Common myeloid progenitor, CD34-positive (primary cell): ENCODE measurements around the gene NCAPH2.

Experiments used
- CTCF ChIA-PET: fragments of 350-600 bp; sonication (Branson Sonifier 250); formaldehyde crosslinking; loops from one replicate; lab custom pipeline; 2021; ENCODE audit warnings: antibody characterized with exemption; lab: Charles Lee
- POLR2A ChIA-PET: fragments of 350-600 bp; sonication (Branson Sonifier 250); formaldehyde crosslinking; loops from one replicate; lab custom pipeline; 2021; ENCODE audit warnings: antibody characterized with exemption; lab: Charles Lee
- DNase-seq, 3 donors: peaks; one replicate each; pipeline versions ENCODE4 v3.0.0 to v3.0.0-alpha.2; 2013
- H3K27ac ChIP-seq, 2 experiments: 1 replicate in 1 of 2; 2 replicates in 1 of 2; pipeline ENCODE4 v1.7.0; 2013; ENCODE audit warnings: inconsistent platforms in 2 of 2, low read length in 2 of 2, mild to moderate bottlenecking in 2 of 2, low read depth in 1 of 2, moderate library complexity in 1 of 2; ENCODE audit not compliant: severe bottlenecking in 2 of 2, insufficient read depth in 1 of 2, poor library complexity in 1 of 2
- H3K27me3 ChIP-seq, 5 experiments: replicated peaks in 2 of 5; 1 replicate in 3 of 5; 2 replicates in 2 of 5; pipeline versions ENCODE4 v1.6.1 to v1.7.0; 2013; ENCODE audit warnings: low read length in 4 of 5, mild to moderate bottlenecking in 2 of 5, moderate library complexity in 2 of 5, inconsistent platforms in 1 of 5; ENCODE audit not compliant: insufficient read depth in 5 of 5, control insufficient read depth in 4 of 5
- H3K36me3 ChIP-seq, 4 experiments: 1 replicate in 2 of 4; 2 replicates in 2 of 4; pipeline versions ENCODE4 v1.6.1 to v1.7.0; 2013; ENCODE audit warnings: low read length in 3 of 4, control low read depth in 1 of 4, mild to moderate bottlenecking in 1 of 4; ENCODE audit not compliant: control insufficient read depth in 4 of 4, insufficient read depth in 4 of 4
- H3K4me1 ChIP-seq, 4 experiments: 1 replicate in 3 of 4; 2 replicates in 1 of 4; pipeline versions ENCODE4 v1.6.1 to v1.7.1; 2013; ENCODE audit warnings: low read length in 3 of 4, mild to moderate bottlenecking in 3 of 4, control low read depth in 1 of 4, inconsistent platforms in 1 of 4, moderate library complexity in 1 of 4; ENCODE audit not compliant: control insufficient read depth in 4 of 4, insufficient read depth in 4 of 4; ENCODE audit errors: control extremely low read depth in 1 of 4
- H3K4me3 ChIP-seq, 7 experiments: 1 replicate in 4 of 7; 2 replicates in 3 of 7; pipeline versions ENCODE4 v1.5.1 to v1.7.0; 2013; ENCODE audit warnings: mild to moderate bottlenecking in 7 of 7, low read length in 6 of 7, moderate library complexity in 6 of 7, inconsistent platforms in 2 of 7, low read depth in 2 of 7, control low read depth in 1 of 7; ENCODE audit not compliant: insufficient read depth in 4 of 7, control insufficient read depth in 1 of 7; ENCODE audit errors: extremely low read depth in 1 of 7
- H3K9me3 ChIP-seq, 5 experiments: 1 replicate in 4 of 5; 2 replicates in 1 of 5; pipeline versions ENCODE4 v1.6.1 to v1.7.1; 2013; ENCODE audit warnings: low read length in 4 of 5, mild to moderate bottlenecking in 2 of 5, inconsistent platforms in 1 of 5, low read depth in 1 of 5, moderate library complexity in 1 of 5; ENCODE audit not compliant: control insufficient read depth in 4 of 5, insufficient read depth in 2 of 5; ENCODE audit errors: control extremely low read depth in 1 of 5
- WGBS: methylation state at CpG from one replicate; pipeline ENCODE4 v1.1.5; 2013; ENCODE audit not compliant: insufficient coverage; 5-methylcytosine and 5-hydroxymethylcytosine counted together

NCAPH2 gene

DNA sequence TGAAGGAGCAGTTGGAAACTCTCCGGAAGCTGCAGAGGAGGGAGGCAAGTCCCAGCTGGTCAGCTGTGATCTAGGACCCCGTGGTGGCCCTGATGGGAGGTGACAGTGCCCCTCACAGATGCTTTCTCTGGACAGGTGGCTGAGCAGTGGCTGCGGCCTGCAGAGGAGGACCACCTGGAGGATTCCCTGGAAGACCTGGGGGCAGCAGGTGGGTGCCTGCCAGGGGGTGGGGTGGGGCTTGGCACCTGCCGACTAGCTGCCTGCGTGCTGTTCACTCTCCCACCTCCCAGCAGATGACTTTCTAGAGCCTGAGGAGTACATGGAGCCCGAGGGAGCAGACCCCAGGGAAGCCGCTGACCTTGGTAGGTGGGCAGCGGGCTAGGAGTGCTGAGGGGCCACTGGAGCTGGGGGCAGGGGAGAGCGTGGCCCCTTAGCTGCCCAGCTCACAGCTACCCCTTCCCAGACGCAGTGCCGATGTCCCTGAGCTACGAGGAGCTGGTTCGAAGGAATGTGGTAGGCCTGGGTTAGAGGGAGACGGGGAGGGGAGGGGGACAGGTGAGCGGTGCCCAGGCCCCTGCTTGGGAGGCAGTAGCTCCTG lies 14.3 kb downstream of the NCAPH2 start:
- Histone ChIP-seq H3K9me3 (no peaks in the 10 kb centered on the region), H3K27me3 (no peaks in the 10 kb centered on the region), H3K4me1 (peaks cover 2 to 28% (median 25%) of the 10 kb centered on the region in 4 experiments), H3K36me3 (peaks cover 2 to 60% (median 46%) of the 10 kb centered on the region in 4 experiments), H3K27ac (no peak overlapping the region), H3K4me3 (no peak overlapping the region)
- ChIA-PET CTCF (interaction anchor here (0.8 to 1.4 kb wide), 5 partner anchors 9 to 50 kb away, joined by 3 read pairs; no protein-coding TSS in a partner anchor), POLR2A (interaction anchor here (1.4 kb wide), 1 partner anchor 14 kb away, joined by 5 read pairs; the partner anchor contains the start of genes LMF2 and NCAPH2)
- DNase-seq, result no peak
- 95% methylated on average over 10 of the region's 15 CpGs for WGBS

DNA sequence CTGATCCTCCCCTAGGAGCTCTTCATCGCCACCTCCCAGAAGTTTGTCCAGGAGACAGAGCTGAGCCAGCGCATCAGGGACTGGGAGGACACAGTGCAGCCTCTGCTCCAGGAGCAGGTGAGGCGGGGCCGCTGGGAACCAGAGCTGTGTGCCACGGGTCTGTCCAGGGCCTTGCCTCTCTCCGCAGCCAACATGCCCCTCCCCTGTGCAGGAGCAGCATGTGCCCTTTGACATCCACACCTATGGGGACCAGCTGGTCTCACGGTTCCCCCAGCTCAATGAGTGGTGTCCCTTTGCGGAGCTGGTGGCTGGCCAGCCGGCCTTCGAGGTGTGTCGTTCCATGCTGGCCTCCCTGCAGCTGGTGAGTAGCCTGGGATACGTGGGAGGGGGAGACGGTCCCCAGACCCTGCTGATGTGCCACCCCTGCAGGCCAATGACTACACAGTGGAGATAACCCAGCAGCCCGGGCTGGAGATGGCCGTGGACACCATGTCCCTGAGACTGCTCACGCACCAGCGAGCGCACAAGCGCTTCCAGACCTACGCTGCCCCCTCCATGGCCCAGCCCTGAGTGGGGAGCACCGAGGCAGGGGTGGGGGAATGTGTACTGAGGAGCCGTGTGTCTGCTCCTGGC lies 14.9 kb downstream of the NCAPH2 start:
- DNase-seq, result no peak
- H3K27me3 ChIP-seq, result no peaks in the 10 kb centered on the region
- peaks cover 2 to 35% (median 31%) of the 10 kb centered on the region in 4 experiments for H3K4me1 ChIP-seq
- ChIA-PET POLR2A (no interaction called here), CTCF (interaction anchor here (0.8 to 1.4 kb wide), 5 partner anchors 9 to 49 kb away, joined by 3 read pairs; no protein-coding TSS in a partner anchor)
- peaks cover 2 to 54% (median 43%) of the 10 kb centered on the region in 4 experiments for H3K36me3 ChIP-seq
- no peak overlapping the region for H3K4me3 ChIP-seq
- WGBS, result 94% methylated on average over 19 of the region's 22 CpGs
- no peaks in the 10 kb centered on the region for H3K9me3 ChIP-seq
- H3K27ac ChIP-seq, result no peak overlapping the region

DNA sequence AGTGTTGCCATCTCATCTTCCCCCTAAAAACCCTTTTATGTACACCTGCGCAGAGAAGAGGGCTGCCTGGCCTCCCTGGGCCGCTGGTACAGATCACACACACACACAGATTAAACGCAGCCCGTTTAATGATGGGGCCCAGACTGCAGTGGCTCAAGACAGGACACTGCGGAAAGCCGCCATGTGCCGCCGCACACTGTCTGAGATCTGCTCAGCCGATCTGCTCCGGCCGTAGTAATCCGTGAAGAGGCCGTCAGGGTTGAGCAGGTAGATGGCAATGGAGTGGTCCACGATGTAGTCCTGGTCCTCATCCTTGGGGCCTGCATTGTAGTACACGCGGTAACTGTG lies 15.4 kb downstream of the NCAPH2 start:
- WGBS, result 94% methylated on average over 14 of the region's 16 CpGs
- CTCF ChIA-PET, result interaction anchor here (1.1 to 1.4 kb wide), 3 partner anchors 9 to 98 kb away, joined by 3 read pairs; no protein-coding TSS in a partner anchor
- Histone ChIP-seq H3K36me3 (peaks cover 2 to 49% (median 39%) of the 10 kb centered on the region in 4 experiments), H3K27ac (no peak overlapping the region), H3K27me3 (no peaks in the 10 kb centered on the region), H3K4me1 (peaks cover 2 to 39% (median 34%) of the 10 kb centered on the region in 4 experiments), H3K4me3 (no peak overlapping the region), H3K9me3 (no peaks in the 10 kb centered on the region)
- DNase-seq, result no peak
- POLR2A ChIA-PET, result no interaction called here

DNA sequence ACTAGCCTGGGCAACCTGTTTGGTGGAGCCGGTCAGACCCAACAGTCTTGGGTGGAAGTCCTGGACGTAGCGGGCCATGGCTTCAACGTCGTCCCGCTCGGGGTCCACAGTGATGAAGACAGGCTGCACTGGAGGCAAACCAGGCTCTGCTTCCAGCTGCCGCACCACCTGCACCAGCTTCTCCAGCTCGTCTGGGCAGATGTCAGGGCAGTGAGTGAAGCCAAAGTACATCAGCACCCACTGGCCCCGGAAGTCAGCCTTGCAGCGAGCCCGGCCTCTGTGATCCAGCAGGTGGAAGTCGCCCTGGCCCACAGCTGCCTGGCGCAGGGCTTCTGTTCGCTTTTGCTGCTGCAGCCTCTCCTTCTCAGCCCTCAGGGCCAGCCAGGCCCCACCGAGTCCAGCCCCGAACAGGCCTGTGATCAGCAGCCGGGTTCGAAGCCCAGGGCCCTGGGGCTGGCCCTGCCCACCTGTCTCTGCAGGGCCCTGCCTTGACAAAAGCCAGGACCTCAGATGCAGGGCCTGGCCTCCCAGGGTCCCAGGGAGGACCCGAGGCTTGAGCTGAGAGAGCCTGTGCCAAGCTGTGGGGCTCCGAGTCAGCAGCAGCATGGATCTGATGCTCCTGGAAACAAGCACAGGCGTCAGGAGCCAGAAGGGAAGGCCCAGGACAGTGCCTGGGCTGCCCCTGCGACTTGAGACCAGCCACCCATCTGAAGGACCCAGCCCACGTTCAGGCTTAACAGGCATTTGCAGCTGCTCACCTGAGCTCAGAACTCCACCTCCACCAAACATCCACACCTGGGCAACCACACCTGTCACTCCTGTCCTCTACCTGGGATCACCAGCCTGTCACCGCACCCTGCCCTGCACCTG lies 16.0 kb downstream of the NCAPH2 start:
- ChIA-PET POLR2A (interaction anchor here (1.6 kb wide), 1 partner anchor 16 kb away, joined by 5 read pairs; the partner anchor contains the start of genes LMF2 and NCAPH2), CTCF (interaction anchor here (1.1 to 2.7 kb wide), 4 partner anchors 9 to 97 kb away, joined by 3 to 25 read pairs (median 10); partner anchors contain the start of genes LMF2 and NCAPH2)
- peaks cover 0 to 3% (median 0%) of the 10 kb centered on the region in 5 experiments for H3K27me3 ChIP-seq
- H3K4me1 ChIP-seq, result peaks cover 2 to 45% (median 34%) of the 10 kb centered on the region in 4 experiments
- H3K36me3 ChIP-seq, result peaks cover 2 to 43% (median 33%) of the 10 kb centered on the region in 4 experiments
- peak overlapping the region in 5 of 7 experiments; percentile 65 to 82 (median 77) for H3K4me3 ChIP-seq
- H3K27ac ChIP-seq, result peak overlapping the region in 1 of 2 experiments; percentile 76
- no peaks in the 10 kb centered on the region for H3K9me3 ChIP-seq
- WGBS, result 97% methylated on average over 24 of the region's 25 CpGs
- no peak for DNase-seq

DNA sequence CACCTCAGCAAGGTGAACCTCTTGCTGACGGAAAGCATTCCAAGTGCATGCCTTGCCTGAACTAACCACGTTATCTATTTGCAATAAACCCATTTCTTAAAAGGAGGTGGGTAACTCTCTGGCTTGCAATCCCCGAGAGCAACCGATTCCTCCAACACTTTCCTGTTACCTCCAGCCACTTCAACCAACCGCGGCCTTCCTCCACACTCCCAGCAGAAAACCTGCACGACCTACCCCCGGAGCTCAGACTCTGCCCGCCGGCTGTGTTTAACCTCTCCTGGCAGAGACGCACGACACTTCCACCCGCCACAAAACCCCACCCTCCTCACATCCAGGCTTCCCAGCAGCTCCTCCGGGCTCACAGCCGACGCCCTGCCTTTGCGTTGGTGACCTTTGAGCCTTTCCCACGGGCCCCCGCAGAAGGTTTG lies 16.7 kb downstream of the NCAPH2 start:
- Histone ChIP-seq H3K36me3 (peaks cover 2 to 37% (median 28%) of the 10 kb centered on the region in 4 experiments), H3K27ac (peak overlapping the region; percentile 25 to 76), H3K4me1 (peaks cover 2 to 51% (median 37%) of the 10 kb centered on the region in 4 experiments), H3K9me3 (no peaks in the 10 kb centered on the region), H3K4me3 (peak overlapping the region; percentile 65 to 82 (median 77)), H3K27me3 (peaks cover 0 to 9% (median 0%) of the 10 kb centered on the region in 5 experiments)
- 13% methylated on average over 19 of the region's 19 CpGs for WGBS
- no peak for DNase-seq
- ChIA-PET POLR2A (interaction anchor here (0.8 to 3.4 kb wide), 4 partner anchors 15 to 55 kb away, joined by 3 to 41 read pairs (median 6); partner anchors contain the start of genes LMF2 and NCAPH2), CTCF (interaction anchor here (1.3 to 5.6 kb wide), 10 partner anchors 10 to 117 kb away, joined by 3 to 53 read pairs (median 10); partner anchors contain the start of genes CPT1B, KLHDC7B, LMF2 and NCAPH2)

DNA sequence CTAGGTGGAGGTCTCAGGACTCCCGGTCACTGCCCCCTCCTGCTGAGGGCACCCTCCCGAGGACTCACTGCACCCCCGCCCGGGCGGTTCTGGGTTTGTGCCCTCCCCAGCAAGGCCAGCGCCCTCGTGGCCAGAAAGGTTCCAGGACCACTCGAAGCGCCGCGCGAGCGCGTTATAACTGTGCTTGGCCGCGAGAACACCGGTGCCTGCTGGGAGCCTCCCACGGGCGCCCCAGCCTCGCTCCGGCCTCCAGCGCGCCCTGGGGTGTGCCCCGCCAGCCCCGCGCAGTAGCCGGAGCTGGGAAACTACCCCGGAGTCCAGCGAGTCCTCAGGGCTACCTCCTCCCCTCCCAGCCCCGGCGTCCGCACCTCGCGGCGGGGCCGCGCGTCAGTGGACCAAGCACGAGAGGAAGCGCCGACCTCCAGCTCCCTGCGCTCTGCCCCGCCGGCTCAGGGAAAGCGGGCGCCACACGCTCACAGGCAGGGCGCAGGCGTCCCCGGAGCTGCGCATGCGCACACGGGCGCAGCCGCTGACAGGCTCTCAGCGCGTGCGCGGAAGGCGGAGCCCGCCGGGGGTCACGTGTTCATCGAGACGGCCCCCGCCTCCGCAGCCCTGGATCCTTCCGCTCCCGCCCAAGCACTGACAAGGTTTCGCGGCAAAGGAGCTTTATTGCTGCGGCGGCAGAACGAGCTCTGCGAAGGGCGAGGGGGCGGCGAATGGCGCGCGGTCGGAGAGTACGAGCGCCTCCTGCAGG lies 17.3 kb downstream of the NCAPH2 start, which contains the start of gene SCO2:
Gene SCO2 (minus strand): TSS at position 495 of the 754 bp plus-strand sequence. CDS start 1,187 bp downstream, outside the sequence.
- DNase-seq, result peak; percentile 97 to 98 (median 98)
- H3K4me1 ChIP-seq, result peaks cover 2 to 55% (median 43%) of the 10 kb centered on the region in 4 experiments
- peak within 1 kb of the TSS; percentile 25 to 76 for H3K27ac ChIP-seq
- H3K9me3 ChIP-seq, result no peaks in the 10 kb centered on the region
- H3K36me3 ChIP-seq, result peaks cover 2 to 36% (median 28%) of the 10 kb centered on the region in 4 experiments
- WGBS, result under 1% methylated on average over 54 of the region's 84 CpGs
- peak within 1 kb of the TSS; percentile 65 to 82 (median 77) for H3K4me3 ChIP-seq
- CTCF ChIA-PET, result interaction anchor here (0.6 to 5.6 kb wide), 30 partner anchors 9 to 288 kb away, joined by 3 to 53 read pairs (median 4); partner anchors contain the start of genes ARSA, CPT1B, KLHDC7B and LMF2
- POLR2A ChIA-PET, result interaction anchor here (0.6 to 3.4 kb wide), 12 partner anchors 15 to 281 kb away, joined by 3 to 41 read pairs (median 5); partner anchors contain the start of genes LMF2, NCAPH2, SHANK3 and SYCE3
- H3K27me3 ChIP-seq, result peaks cover 0 to 15% (median 0%) of the 10 kb centered on the region in 5 experiments
